Large intestine (tissue), 3 donors: Measurements from ENCODE around the gene DOP1A. TPM values are rescaled to one million over a fixed set of nuclear protein-coding genes. Genes with fewer than 3 reads are reported as not detected.

Experiments used
- DNase-seq, 2 donors: peaks; one replicate each; pipeline versions ENCODE4 v3.0.0 to v3.0.0-alpha.2; 2013
- H3K27ac ChIP-seq: one replicate; pipeline ENCODE4 v1.5.1; 2013; ENCODE audit warnings: low read length
- H3K27me3 ChIP-seq: 2 replicates; pipeline ENCODE4 v1.6.1; 2013; ENCODE audit warnings: low read length; ENCODE audit not compliant: control insufficient read depth, insufficient read depth
- H3K36me3 ChIP-seq: 2 replicates; pipeline ENCODE4 v1.6.1; 2013; ENCODE audit warnings: low read length; ENCODE audit not compliant: control insufficient read depth, insufficient read depth
- H3K4me1 ChIP-seq: one replicate; pipeline ENCODE4 v1.6.1; 2013; ENCODE audit warnings: low read length; ENCODE audit not compliant: control insufficient read depth, insufficient read depth
- H3K4me3 ChIP-seq: one replicate; pipeline ENCODE4 v1.5.1; 2013; ENCODE audit warnings: low read length
- H3K9me3 ChIP-seq: one replicate; pipeline ENCODE4 v1.6.1; 2013; ENCODE audit warnings: mild to moderate bottlenecking, low read depth, low read length, moderate library complexity; ENCODE audit not compliant: control insufficient read depth
- WGBS: methylation state at CpG from one replicate; pipeline ENCODE4 v1.1.5; 2013; ENCODE audit warnings: low lambda C conversion rate; ENCODE audit not compliant: insufficient coverage; 5-methylcytosine and 5-hydroxymethylcytosine counted together
- polyA plus RNA-seq: library from polyadenylated mRNA; unstranded; fragments of 120-200 nt; gene quantifications from one replicate; pipeline ENCODE4 v1.2.1, GENCODE V29; 2013

The DOP1A gene
- polyA plus RNA-seq, 1 donor: 31.3 TPM

DNA sequence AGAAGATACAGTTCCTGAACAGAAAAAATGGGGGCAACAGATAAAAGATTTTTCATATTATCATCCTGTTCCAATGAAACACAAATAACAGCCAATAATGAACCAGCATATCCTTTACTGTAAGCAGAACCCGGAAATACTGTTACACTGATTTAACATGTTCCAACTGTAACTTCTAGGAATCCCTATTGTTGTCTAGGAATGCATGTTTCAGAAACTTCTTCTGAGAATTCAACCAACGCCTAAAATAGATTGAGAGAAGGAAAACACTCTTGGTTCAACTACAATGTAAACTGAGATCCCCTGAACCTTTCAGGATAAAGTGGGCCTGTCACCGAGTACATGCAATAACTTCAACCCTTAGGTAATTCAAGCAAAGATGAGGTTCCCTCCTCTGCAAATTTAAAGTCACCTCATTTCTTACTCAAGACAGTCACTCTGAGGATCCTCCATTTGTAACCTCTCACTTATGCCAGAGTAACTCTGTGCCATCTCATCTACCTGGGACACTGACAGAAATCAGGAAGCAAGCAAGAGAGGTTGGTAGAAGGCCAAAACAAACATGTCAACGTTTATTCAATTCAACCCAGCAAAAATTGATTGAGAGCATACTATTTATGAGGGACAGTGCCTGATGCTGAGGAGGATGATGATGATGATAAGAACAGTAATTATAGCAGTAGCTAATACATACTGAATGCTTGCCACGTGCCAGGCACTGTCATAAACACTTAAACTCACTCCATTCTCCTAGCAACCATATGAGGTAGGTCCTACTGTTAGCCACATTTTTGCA is 15.9 kb upstream of the DOP1A start:
- DNase-seq: no peak
- WGBS: 83% methylated on average over 1 of the region's 5 CpGs
- Histone ChIP-seq H3K4me3 (no peak overlapping the region), H3K9me3 (no peaks in the 10 kb centered on the region), H3K27me3 (no peaks in the 10 kb centered on the region), H3K4me1 (no peaks in the 10 kb centered on the region), H3K36me3 (peaks cover 20% of the 10 kb centered on the region), H3K27ac (no peak overlapping the region)

DNA sequence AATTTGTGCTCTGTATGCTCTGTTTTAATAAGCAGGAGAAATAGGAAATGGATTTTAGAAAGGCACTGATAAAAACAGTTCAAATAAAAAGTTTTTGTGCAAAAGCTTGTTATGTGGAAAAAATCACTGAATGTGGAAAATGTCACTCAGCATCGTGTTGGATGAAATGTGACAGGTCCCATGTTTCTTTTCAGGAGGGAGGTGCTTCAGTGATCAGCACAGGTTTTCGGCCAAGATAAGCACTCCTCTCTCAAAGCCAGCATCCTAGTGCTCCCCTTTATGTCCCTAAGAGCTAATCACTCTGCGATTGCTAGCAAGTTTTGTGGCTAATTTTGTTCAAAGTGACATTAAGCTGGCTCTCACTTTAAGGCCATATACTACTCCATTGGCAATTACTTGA is 13.8 kb upstream of the DOP1A start:
- Histone ChIP-seq H3K27ac (no peak overlapping the region), H3K4me3 (no peak overlapping the region), H3K36me3 (peaks cover 22% of the 10 kb centered on the region), H3K27me3 (no peaks in the 10 kb centered on the region), H3K4me1 (no peaks in the 10 kb centered on the region), H3K9me3 (no peaks in the 10 kb centered on the region)
- DNase-seq: no peak
- no CpG with 5 or more reads among the region's 3 CpGs for WGBS

DNA sequence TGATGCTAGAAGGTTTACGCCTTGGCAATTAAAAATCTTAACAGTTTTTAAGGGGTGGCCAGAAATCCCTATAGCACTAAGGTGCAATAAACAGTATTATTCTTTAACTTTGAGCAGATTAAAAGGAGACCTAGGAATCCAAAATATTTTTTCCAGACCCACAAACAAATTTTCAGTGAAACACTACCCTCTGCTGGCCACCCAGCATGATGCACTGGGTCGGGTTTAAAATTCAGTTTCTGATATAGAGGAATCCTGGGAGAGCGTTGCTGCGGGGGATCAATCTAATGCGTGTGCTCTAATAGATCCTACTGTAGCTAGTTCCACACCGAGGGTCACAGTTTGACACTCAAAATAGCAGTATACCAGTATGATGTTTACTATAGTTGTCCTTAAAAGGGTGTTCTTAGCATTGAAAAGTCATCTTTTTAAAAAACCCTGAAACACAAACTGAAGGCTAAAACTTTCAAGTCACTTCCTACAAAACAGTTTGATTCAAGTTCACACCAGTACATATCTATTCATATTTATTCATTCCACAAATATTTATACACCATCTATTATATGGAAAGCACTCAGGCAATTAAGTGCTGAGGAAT is 12.0 kb upstream of the DOP1A start:
- Histone ChIP-seq H3K27ac (no peak overlapping the region), H3K4me3 (no peak overlapping the region), H3K27me3 (no peaks in the 10 kb centered on the region), H3K9me3 (no peaks in the 10 kb centered on the region), H3K36me3 (peaks cover 25% of the 10 kb centered on the region), H3K4me1 (no peaks in the 10 kb centered on the region)
- peak in 1 of 2 donors; percentile 16 for DNase-seq
- 80% methylated on average over 1 of the region's 6 CpGs for WGBS

DNA sequence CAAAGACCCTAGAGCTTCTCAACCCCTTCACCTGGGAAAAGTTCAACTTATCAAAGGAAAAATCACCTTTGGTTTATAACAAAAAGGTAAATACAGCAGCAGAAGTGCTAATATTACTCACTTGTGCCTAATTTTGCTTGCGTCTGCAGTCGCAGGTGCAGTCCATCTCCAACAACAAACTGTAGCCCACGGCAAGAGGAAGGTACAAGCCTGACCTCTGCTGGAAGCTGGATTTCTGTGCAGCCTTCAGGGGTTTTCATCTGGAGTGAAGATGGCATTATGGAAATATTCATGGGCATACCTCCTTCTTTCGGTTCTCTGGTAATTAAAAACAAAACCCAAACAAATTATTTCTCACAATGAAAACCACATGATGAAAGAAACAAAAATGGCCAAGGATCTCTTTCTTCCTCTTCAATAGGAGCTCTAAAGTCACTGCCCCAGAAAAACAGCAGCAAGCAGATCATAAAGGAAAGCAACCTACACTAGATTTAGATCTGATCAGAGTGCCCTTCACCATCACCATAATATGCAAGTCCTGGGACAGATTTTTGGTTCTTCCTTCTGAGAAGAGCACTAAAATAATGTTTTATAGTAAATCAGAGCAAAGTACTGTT is 9.7 kb upstream of the DOP1A start:
- no CpG with 5 or more reads among the region's 4 CpGs for WGBS
- Histone ChIP-seq H3K27me3 (no peaks in the 10 kb centered on the region), H3K4me1 (no peaks in the 10 kb centered on the region), H3K27ac (no peak overlapping the region), H3K36me3 (peaks cover 17% of the 10 kb centered on the region), H3K4me3 (no peak overlapping the region), H3K9me3 (no peaks in the 10 kb centered on the region)
- peak; percentile 21 to 28 for DNase-seq

DNA sequence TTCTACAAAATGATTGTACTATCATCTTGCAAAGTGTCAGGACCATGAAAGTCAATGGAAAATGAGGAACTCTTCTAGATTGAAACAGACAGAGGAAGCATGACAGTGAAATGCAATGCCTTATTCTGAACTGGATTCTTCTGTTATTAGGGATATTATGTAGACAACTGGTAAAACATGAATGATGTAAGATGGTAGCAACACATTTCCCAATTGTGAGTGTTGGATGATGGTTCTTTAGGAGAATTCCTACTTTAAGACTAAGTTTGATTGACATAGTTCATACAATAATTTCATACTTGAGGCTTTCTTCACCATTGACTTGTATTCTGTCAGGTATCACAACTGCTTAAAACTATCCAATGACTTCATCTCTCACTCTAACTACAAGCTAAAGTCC is 6.3 kb upstream of the DOP1A start:
- Histone ChIP-seq H3K36me3 (peaks cover 10% of the 10 kb centered on the region), H3K4me3 (no peak overlapping the region), H3K27me3 (no peaks in the 10 kb centered on the region), H3K9me3 (no peaks in the 10 kb centered on the region), H3K4me1 (no peaks in the 10 kb centered on the region), H3K27ac (no peak overlapping the region)
- DNase-seq: no peak

DNA sequence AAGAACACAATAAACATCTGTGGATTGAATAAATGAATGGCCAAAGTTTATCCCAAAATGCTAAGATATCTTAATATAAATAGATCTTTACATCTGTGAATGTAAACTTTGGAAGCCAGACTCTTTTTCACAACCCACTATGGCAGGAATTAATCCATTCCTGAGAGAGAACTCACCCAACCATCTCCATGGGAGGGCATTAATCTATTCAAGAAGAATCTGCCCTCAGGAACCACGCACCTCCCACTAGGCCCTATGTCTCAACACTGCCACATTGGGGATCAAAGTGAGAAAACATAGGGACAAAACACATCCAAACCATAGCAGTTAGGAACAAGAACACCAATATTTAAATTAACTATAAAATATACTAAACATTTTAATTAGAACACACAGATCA is 5.2 kb upstream of the DOP1A start:
- Histone ChIP-seq H3K27ac (no peak overlapping the region), H3K4me1 (no peaks in the 10 kb centered on the region), H3K9me3 (no peaks in the 10 kb centered on the region), H3K36me3 (peaks cover 5% of the 10 kb centered on the region), H3K27me3 (no peaks in the 10 kb centered on the region), H3K4me3 (no peak overlapping the region)
- no CpG with 5 or more reads among the region's 1 CpG for WGBS
- DNase-seq: no peak

DNA sequence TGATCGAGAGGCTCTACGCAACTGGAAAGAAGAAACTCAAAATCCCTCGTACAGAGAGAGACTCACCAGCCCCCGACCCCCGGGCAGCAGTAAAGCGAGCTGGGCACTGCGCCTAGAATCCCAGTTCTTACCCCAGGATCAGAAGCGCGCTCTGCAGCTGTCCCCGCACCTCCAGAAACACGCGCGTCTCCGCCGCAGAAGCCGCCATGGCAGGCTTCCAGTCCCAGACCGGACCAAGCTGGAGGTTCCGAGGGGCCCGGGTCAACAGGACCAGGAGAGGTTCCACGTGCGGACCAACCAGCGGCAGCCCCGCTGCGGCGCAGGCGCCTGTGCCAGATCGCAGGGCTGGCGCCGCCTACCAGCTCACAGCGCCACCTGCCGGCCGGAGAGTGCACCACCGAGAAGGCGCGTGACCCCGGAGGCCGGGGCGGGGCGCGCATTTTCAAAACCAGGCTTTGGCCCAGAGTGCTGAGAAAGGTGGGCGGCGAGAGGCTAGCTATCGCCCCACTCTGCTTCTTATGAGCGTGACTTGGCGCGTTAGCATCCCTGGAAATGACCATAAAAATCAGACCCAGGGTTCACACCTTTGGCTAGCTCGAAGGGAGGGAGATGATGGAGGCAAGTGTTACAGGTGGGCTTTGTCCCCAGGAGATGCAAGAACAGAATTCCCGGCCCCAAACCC is 1.8 kb upstream of the DOP1A start, which contains the start of gene UBE3D:
UBE3D (minus strand) TSS at position 331 of the 682 bp plus-strand sequence; CDS start at position 208, 123 bp downstream.
- no peaks in the 10 kb centered on the region for H3K36me3 ChIP-seq
- peaks cover 4% of the 10 kb centered on the region for H3K4me1 ChIP-seq
- DNase-seq: peak; percentile 90 to 91
- no CpG with 5 or more reads among the region's 48 CpGs for WGBS
- H3K9me3 ChIP-seq: no peaks in the 10 kb centered on the region
- peak within 1 kb of the TSS; percentile 45 for H3K27ac ChIP-seq
- no peaks in the 10 kb centered on the region for H3K27me3 ChIP-seq
- H3K4me3 ChIP-seq: peak within 1 kb of the TSS; percentile 85

DNA sequence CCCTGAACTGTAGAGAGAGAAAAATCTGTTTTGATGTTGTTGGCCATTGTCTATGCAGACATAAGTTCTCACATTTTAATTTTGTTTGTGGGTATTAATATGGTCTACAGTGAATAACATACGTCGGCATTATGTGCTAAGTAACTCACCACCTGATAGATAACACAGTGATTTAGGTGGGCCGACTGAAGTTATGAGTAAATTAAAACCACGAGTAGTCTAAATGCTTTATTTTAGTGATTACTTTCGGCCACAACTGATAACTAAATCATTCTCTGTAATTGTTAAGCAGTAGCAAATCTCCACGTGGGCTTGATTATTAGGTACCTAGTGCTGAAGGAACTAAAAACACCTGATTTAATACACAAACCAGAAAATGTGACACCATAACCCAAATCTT is 1.1 kb downstream of the DOP1A start:
- no peaks in the 10 kb centered on the region for H3K27me3 ChIP-seq
- H3K4me3 ChIP-seq: peak overlapping the region; percentile 82
- H3K9me3 ChIP-seq: no peaks in the 10 kb centered on the region
- H3K36me3 ChIP-seq: no peaks in the 10 kb centered on the region
- H3K27ac ChIP-seq: peak overlapping the region; percentile 88
- no CpG with 5 or more reads among the region's 6 CpGs for WGBS
- peak in 1 of 2 donors; percentile 55 for DNase-seq
- peaks cover 4% of the 10 kb centered on the region for H3K4me1 ChIP-seq

DNA sequence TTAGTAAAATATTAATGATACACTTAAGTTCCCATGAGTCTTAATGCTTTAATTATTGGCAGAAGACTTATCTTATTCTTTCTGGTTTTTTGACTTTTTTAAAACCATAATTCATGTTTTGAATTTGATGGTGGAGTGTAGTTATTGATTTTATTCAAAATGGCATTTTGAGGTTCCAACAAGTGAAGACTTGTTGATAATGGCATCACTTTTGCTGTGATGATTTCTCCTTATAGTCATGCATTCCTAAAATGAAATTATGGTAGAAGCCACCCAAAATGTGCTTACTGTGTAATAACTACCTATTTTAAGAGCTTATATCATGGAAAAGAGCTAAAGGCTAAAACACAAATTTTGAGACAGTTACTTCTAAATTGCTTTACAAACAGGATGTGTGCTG is 2.2 kb downstream of the DOP1A start:
- Histone ChIP-seq H3K4me3 (no peak overlapping the region), H3K4me1 (peaks cover 4% of the 10 kb centered on the region), H3K27me3 (no peaks in the 10 kb centered on the region), H3K36me3 (no peaks in the 10 kb centered on the region), H3K27ac (peak overlapping the region; percentile 88), H3K9me3 (no peaks in the 10 kb centered on the region)
- DNase-seq: no peak

DNA sequence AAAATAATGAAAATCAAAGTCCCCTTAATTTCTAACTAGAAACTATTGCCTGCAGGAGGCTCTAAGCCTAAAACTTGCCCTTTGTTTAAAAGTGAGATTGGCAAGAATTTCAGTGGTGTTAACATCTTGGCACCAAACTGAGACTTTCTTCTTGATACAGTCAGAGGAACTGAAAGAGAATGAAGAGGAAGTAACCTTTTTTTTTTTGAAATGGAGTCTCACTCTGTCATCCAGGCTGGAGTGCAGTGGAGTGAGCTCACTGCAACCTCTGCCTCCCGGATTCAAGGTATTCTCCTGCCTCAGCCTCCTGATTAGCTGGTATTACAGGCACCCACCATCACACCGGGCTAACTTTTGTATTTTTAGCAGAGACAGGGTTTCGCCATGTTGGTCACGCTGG is 3.6 kb downstream of the DOP1A start:
- H3K27me3 ChIP-seq: no peaks in the 10 kb centered on the region
- peak overlapping the region; percentile 88 for H3K27ac ChIP-seq
- H3K4me1 ChIP-seq: peaks cover 4% of the 10 kb centered on the region
- peak; percentile 3 to 46 for DNase-seq
- no peaks in the 10 kb centered on the region for H3K36me3 ChIP-seq
- H3K4me3 ChIP-seq: no peak overlapping the region
- H3K9me3 ChIP-seq: no peaks in the 10 kb centered on the region
- no CpG with 5 or more reads among the region's 4 CpGs for WGBS
